GM11168 (cell line): Measurements from ENCODE around the gene PRKN.
"Not testable (repeated sequence)": the region's sequence is repeated elsewhere in the genome, so short reads cannot be mapped to it uniquely, and the experiment has no call there.

Experiments
- in situ Hi-C: fragments of 300-500 bp; cut with MboI; formaldehyde crosslinking; loops from one replicate; pipeline ENCODE4 v1.12.0; 2022; ENCODE audit warnings: low sequenced_read_pairs; ENCODE audit not compliant: unreplicated experiment

PRKN gene

GRCh38 chr6:161844804-161845203 lies 882.8 kb downstream of the PRKN start:
- in situ Hi-C loops = no loop called here

DNA sequence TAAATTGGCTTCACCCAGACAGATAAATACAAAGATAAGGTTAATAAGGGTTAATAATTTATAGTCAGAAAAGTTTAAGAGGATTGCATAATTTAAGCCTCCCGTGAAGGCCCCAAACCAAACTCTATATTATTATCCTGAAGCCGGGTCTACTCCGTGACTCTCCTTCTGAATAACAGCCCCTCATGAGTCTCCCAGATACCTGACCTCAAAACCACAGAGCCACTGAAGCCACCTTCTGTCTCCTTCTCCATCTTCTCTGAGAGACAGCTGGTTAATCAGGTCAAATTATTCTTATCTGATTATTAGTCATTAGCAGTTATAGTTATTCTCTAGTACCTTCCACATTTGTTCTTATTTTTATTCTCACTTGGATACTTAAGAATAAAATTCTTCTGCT lies 884.5 kb downstream of the PRKN start:
- in situ Hi-C loops = no loop called here

DNA sequence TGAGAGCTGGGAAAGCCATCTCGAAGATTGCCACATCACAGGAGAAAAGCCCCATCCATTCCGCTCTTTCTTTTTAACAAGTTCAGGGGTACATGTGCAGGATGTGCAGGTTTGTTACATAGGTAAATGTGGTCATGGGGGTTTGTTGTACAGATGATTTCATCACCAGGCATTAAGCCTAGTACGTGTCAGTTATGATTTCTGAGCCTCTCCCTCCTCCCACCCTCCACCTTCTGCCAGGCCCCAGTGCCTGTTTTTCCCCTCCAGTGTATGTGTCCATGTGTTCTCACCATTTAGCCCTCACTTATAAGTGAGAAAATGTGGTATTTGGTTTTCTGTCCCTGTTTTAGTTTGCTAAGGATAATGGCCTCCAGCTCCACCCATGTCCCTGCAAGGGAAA lies 887.2 kb downstream of the PRKN start:
- in situ Hi-C loops = no loop called here

- in situ Hi-C loops = no loop called here
These were observed 889.1 kb downstream of the PRKN start for GRCh38 chr6:161838306-161839035.

- in situ Hi-C loops = no loop called here
These were observed 889.7 kb downstream of the PRKN start for GRCh38 chr6:161837854-161838253.

DNA sequence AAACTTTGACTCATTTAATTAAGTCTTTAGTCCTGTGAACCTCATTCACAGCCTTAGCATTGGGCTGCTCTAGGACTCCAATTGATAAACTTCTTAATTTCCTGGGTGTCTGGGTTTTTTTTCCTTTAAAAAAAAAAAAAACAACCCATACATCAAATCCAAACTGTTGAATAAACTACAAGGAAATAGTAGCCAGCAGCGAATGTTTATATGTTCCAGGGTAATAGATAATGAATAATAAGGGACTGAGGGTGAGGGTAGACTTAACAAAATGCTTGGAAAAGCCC lies 890.2 kb downstream of the PRKN start:
- in situ Hi-C loops = no loop called here

DNA sequence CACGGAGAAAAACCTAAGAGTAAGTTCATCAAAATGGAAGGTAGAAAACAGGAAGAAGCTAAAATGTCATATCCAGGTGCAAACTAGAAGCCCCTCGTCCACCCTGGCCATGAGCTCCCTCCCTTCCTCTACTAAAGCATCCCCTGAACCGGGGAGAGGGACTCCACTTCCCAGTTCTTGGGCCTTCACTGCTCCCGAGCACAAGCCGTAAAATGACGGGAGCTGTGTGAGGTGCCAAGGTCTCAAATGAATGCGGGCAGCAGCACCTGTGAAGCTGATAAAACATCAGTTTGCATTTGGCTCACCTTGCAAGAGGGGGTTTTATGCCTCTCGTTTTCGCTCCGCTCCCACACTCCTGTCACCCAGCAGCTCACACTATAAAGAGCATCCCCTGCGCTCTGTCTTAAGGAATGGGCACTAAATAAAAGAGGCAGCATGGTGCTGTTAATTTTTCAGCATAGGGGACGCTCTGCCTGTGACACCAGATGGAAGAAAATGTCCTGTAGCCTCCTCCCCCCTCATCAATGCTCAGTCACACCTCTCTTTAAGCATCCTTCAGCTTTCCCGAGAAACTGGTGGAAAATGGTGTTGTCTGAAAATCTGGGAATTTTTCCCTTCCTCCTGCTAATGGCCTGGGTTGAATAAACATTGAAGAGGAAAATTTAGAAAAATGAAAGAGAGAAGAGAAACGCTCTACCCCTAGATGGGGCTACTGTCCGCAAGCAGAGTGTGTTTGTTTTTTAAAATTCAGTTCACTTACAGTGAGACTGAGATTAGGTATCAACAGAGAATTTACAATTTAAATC lies 890.7 kb downstream of the PRKN start:
- in situ Hi-C loops = no loop called here

DNA sequence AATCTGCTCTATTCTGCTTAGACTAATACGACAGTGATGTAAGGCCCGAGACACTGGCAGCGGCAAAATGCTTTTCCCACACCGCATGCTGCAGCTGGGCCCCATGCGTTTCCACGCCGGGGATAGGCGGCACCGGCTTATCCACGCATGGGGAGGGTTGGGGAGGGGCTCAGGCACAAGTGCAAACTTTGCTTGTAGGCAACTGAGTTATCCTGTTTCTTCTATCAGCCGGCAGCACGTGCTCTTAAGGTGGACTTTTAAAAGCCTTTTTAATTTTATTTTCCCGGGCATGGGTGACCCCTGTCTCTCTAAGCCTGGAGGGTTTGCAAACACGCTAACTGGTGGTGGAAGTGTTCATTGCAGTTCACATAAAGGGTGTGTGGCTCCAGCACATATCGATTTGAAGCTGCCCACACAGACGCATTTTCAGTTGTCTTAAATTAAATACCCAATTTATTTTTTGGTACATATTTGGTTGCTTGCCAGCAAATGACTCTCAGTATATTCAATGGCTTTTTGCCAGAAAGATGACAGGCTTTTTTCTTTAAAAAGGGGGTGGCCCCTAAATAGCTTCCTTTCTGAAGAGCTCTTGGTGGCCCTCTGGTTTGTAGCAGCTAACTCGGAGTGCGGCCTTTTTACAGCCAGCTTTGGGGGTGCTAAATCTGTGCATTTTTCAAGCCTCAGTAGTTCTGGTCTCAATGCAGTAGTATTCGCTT lies 891.9 kb downstream of the PRKN start:
- in situ Hi-C loops = no loop called here

GRCh38 chr6:161834426-161834825 lies 893.1 kb downstream of the PRKN start:
- in situ Hi-C loops = no loop called here

- in situ Hi-C loops = no loop called here
These were observed 894.3 kb downstream of the PRKN start for GRCh38 chr6:161833099-161833860.

GRCh38 chr6:161832622-161833021 lies 894.9 kb downstream of the PRKN start:
- in situ Hi-C loops = no loop called here

DNA sequence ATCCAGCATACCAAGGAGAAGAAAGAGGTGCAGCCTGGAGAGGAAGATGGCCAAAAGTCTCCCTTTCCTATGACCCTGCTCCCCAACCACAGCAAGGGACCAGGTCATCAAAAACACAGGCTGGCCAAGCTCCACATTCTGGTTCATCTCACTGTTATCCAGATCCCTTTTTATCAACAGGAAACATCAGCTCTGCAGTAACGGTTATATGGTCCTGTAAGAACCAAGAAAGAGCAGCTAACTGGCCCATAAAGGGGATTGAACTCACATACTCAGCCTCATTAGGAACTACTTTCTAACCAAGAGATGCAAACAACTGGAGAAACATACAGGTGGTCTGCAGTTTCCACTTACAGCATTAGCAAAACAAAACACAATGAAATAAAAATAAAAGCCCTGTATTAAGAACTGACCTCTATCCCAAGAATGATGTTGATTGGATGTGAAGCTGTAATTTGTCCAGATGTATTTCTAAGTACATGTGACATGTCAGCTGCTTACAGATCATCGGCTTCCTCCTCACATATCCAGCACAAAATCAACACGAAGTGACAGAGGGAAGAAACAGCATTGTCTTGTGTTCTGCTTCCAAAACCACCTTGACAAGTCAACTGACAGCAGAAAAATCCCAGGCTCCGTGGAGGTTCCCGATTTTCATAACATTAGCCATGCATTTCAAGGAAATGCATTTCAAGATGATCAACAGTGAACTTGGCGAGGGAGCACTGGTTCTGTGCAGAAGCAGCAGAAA lies 896.5 kb downstream of the PRKN start:
- in situ Hi-C loops = no loop called here

DNA sequence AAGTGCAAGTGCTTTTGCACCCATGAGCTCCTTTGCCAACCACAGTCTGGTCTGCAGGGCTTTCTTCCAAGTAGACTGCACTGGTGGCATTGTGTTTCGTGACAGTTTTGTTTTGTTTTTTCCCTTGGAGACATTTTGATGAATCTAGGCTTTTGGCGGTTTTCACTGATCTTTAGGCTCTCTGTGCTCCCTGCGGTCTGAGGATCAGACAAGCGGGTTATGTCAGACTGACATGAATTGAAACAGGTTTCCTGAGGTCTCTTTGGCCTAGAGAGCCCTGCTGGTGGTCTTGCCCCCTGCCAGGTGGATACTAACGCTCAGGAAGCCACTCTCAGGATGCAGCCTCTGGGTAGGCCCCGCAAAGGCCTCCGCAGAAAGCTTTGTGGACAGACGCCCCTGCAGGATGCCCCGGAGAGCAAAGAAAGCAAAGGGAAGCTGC lies 898.3 kb downstream of the PRKN start:
- in situ Hi-C loops = no loop called here

GRCh38 chr6:161828355-161828754 lies 899.2 kb downstream of the PRKN start:
- in situ Hi-C loops = no loop called here

DNA sequence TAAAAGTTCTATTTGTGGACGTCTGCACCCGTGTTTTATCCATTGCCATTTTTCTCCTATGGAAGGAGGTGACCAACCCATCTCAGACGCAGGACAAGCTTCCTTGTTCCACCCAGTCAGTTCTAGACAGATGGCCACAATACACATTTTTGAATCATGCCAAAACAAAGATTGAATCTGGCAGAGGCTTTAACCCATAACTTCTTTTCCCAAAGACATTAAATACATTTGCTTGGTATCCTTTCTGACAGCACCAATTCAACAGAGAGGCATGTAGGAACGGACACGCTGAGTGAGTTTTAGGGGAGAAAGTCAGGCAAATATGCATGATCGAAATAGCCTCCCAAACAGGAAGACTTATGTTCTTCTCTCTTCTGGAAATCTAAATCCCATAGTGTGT lies 901.1 kb downstream of the PRKN start:
- in situ Hi-C loops = no loop called here

DNA sequence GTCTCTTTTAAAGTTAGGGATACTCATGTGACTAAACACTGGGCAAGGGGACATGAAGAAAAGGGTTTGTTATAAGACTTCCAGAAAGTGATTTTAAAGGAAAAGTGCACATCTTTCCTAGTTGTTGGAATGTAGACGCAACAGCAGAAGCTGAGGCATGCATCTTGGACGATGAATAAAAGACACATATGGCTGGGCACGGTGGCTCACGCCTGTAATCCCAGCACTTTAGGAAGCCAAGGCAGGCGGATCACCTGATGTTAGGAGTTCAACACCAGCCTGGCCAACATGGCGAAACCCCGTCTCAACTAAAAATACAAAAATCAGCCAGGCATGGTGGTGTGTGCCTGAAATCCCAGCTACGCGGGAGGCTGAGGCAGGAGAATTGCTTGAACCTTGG lies 905.4 kb downstream of the PRKN start:
- in situ Hi-C loops = not testable (repeated sequence)

DNA sequence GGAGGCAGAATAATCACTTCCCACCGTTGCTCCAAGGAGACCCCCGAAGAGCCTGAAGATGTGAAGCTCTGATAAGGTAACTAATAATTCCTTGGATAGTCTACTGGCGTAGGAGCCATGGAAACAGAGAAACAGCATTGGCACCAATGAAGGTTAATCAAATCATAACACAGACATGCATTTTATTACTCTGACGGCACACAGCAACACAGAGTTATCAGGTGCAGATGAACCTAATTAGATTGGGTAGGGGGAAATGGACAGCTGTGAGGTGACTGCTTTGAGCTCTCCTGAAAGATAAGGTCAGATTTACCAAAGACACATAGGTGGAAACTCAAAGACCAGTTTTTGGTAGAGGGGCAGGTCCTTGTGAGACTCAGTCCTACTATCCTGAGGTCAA lies 909.7 kb downstream of the PRKN start:
- in situ Hi-C loops = no loop called here

DNA sequence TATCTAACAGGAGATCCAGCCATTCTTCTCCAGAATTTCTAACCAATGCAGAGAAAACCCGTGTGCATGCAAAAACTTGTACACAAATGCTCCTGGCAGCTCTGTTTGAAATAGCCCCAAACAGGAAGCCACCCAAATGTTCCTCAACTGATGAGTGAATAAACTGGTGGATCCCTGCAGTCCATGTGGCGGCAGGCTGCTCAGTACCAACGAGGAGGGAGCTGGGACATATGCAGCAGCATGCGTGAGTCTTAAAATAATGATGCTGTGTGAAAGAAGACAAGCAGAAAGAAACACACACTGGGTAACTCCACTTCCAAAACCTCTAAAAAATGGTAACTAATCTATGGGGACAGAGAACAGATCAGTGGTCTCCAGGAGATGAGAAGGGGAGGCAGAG lies 911.6 kb downstream of the PRKN start:
- in situ Hi-C loops = no loop called here

GRCh38 chr6:161813156-161813555 lies 914.4 kb downstream of the PRKN start:
- in situ Hi-C loops = no loop called here

DNA sequence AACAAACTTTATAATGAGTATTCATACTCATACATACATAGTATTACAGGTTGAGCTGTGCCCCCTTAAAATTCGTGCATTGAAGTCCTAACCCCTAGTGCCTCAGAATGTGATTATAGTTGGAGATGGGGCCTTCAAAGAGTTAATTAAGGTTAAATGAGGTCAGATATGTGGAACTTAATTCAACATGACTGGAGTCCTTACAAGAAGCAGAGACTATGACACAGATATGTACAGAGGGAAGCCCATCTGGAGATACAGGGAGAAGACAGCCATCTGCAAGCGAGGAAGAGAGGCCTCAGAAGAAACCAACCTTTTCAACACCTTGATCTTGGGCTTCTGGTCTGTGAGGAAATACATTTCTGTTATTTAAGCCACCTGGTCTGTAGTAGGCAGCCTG lies 917.6 kb downstream of the PRKN start:
- in situ Hi-C loops = no loop called here
